ENCODE data around the gene NEK6.

- TF ChIP-seq EZH2phosphoT487 (IDR thresholded peaks at IDR 0.05; ENCODE audit: borderline replicate concordance, low read length) (no peak), CTCF (conservative IDR thresholded peaks at IDR 0.05; ENCODE audit: low read depth, low read length) (no peak), EZH2 (IDR thresholded peaks at IDR 0.05; ENCODE audit: low read length, unreplicated experiment) (no peak)
Measured at GRCh38 chr9:124273427-124274160, 15.8 kb downstream of the NEK6 start.
